Measurements from ENCODE around the gene LHX6. TPM values are rescaled to one million over a fixed set of nuclear protein-coding genes. Genes with fewer than 3 reads are reported as not detected.

LHX6 gene
- total RNA-seq, 1 experiment from 2014 or later: 11.1 TPM

DNA sequence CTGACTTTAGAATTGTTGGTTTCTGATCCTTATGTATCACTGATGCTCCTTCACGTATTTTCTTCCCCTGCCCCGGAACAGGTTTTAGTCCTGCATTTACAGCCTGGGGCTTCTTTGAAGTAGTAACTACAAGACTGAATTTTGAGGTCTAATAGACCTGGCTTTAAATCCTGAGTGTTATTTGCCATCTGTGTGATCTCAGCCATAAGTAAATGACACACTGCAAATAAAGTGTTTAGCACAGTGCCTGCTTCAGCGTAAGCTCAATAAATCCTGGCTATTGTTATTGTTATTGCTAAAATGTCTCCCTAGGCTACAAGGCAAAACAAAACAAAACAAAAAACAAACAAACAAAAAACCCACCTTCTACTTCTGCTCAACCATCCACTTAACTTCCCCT is 15.6 kb upstream of the LHX6 start:
- Histone ChIP-seq H3K27me3 (ENCODE audit: low read length) (no peaks in the 10 kb centered on the region), H3K79me2 (ENCODE audit: low read length) (no peaks in the 10 kb centered on the region), H4K20me1 (ENCODE audit: low read length) (no peaks in the 10 kb centered on the region), H3K4me3 (ENCODE audit: low read length) (no peak overlapping the region), H3K9me3 (ENCODE audit: low read length) (no peaks in the 10 kb centered on the region), H3K9ac (ENCODE audit: low read length) (no peak overlapping the region), H3F3A (ENCODE audit: low read length, unreplicated experiment) (no peaks in the 10 kb centered on the region), H3K9me2 (replicated peaks; ENCODE audit: low read length) (no peaks in the 10 kb centered on the region), H3K27ac (ENCODE audit: low read length) (no peak overlapping the region), H3K4me1 (ENCODE audit: insufficient read depth, low read length) (peaks cover 17% of the 10 kb centered on the region), H3K36me3 (ENCODE audit: low read depth, low read length) (peaks cover 42% of the 10 kb centered on the region), H3K4me2 (ENCODE audit: low read length) (no peak overlapping the region), H2AFZ (ENCODE audit: low read length) (no peak overlapping the region)
- no peak for ATAC-seq
- CTCF ChIA-PET: no interaction called here
- DNase-seq: no peak
- POLR2A ChIA-PET (ENCODE audit: unreplicated experiment): no interaction called here
- TF ChIP-seq, protein P1, sequence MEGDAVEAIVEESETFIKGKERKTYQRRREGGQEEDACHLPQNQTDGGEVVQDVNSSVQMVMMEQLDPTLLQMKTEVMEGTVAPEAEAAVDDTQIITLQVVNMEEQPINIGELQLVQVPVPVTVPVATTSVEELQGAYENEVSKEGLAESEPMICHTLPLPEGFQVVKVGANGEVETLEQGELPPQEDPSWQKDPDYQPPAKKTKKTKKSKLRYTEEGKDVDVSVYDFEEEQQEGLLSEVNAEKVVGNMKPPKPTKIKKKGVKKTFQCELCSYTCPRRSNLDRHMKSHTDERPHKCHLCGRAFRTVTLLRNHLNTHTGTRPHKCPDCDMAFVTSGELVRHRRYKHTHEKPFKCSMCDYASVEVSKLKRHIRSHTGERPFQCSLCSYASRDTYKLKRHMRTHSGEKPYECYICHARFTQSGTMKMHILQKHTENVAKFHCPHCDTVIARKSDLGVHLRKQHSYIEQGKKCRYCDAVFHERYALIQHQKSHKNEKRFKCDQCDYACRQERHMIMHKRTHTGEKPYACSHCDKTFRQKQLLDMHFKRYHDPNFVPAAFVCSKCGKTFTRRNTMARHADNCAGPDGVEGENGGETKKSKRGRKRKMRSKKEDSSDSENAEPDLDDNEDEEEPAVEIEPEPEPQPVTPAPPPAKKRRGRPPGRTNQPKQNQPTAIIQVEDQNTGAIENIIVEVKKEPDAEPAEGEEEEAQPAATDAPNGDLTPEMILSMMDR (conservative IDR thresholded peaks at IDR 0.05; ENCODE audit: low read depth, low read length): no peak
- TF ChIP-seq EZH2 (IDR thresholded peaks at IDR 0.05; ENCODE audit: low read length, unreplicated experiment) (no peak), EZH2phosphoT487 (IDR thresholded peaks at IDR 0.05; ENCODE audit: borderline replicate concordance, low read length) (no peak)
- intact Hi-C loops (cut with micrococcal nuclease): no loop called here
- no TSS peak for BruUV-seq (replicated peaks)

DNA sequence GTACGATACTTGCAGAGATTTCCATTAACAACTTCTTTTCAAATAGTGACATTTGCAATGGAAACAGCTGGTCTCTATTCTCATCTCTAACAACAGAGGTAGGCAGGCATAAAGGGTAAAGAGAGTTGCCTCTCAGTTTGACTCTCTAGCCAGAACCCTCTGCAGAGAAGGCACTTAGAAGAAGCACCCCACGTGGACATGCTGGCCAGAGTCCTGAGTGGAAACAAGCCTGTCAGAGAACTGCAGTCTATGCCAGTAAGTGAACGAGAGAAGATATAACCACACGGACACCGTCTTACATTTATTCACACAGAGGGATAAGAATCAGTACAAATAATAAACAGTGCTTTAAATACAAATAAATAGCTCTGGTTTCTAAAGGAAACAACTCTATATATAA is 11.0 kb upstream of the LHX6 start:
- no peaks in the 10 kb centered on the region for H3K9me2 ChIP-seq (replicated peaks; ENCODE audit: low read length)
- TF ChIP-seq EZH2phosphoT487 (IDR thresholded peaks at IDR 0.05; ENCODE audit: borderline replicate concordance, low read length) (no peak), EZH2 (IDR thresholded peaks at IDR 0.05; ENCODE audit: low read length, unreplicated experiment) (no peak)
- TF ChIP-seq, protein P1 (conservative IDR thresholded peaks at IDR 0.05; ENCODE audit: low read depth, low read length): no peak
- no peaks in the 10 kb centered on the region for H4K20me1 ChIP-seq (ENCODE audit: low read length)
- no peak overlapping the region for H3K9ac ChIP-seq (ENCODE audit: low read length)
- no peak overlapping the region for H2AFZ ChIP-seq (ENCODE audit: low read length)
- H3K36me3 ChIP-seq (ENCODE audit: low read depth, low read length): peaks cover 29% of the 10 kb centered on the region
- H3K27ac ChIP-seq (ENCODE audit: low read length): no peak overlapping the region
- H3K79me2 ChIP-seq (ENCODE audit: low read length): no peaks in the 10 kb centered on the region
- BruUV-seq (replicated peaks): no TSS peak
- intact Hi-C loops (cut with micrococcal nuclease): no loop called here
- ATAC-seq (no peak), DNase-seq (no peak)
- H3K4me2 ChIP-seq (ENCODE audit: low read length): no peak overlapping the region
- no peaks in the 10 kb centered on the region for H3K27me3 ChIP-seq (ENCODE audit: low read length)
- ChIA-PET POLR2A (ENCODE audit: unreplicated experiment) (interaction anchor here (0.6 kb wide), 1 partner anchor 25 kb away, joined by 4 read pairs; the partner anchor contains the start of genes MRRF and RBM18), CTCF (no interaction called here)
- H3K9me3 ChIP-seq (ENCODE audit: low read length): no peaks in the 10 kb centered on the region
- no peaks in the 10 kb centered on the region for H3K4me1 ChIP-seq (ENCODE audit: insufficient read depth, low read length)
- no peak overlapping the region for H3K4me3 ChIP-seq (ENCODE audit: low read length)
- no peaks in the 10 kb centered on the region for H3F3A ChIP-seq (ENCODE audit: low read length, unreplicated experiment)

DNA sequence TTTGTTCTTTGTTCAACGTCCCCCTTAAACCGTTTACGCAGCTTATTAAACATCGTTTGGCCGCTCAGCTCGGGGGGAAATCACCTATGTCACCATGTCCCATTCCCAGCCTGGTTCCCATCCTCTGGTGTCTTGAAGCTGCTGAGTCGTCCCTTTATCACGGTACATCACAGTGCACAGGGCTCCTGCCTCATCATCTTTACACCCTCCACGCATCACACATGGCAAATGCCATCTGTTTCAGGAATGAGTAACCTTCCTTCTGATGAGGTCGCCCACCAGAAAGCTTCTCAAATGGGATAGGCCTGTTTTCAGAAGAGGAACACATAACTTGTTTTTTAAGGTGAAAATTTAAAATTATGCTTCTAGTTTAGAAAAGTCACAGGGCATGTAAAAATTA is 7.9 kb upstream of the LHX6 start:
- POLR2A ChIA-PET (ENCODE audit: unreplicated experiment): no interaction called here
- TF ChIP-seq EZH2 (IDR thresholded peaks at IDR 0.05; ENCODE audit: low read length, unreplicated experiment) (no peak), EZH2phosphoT487 (IDR thresholded peaks at IDR 0.05; ENCODE audit: borderline replicate concordance, low read length) (no peak)
- TF ChIP-seq, protein P1 (conservative IDR thresholded peaks at IDR 0.05; ENCODE audit: low read depth, low read length): no peak
- H3K79me2 ChIP-seq (ENCODE audit: low read length): no peaks in the 10 kb centered on the region
- H3K9me3 ChIP-seq (ENCODE audit: low read length): no peaks in the 10 kb centered on the region
- H3K4me1 ChIP-seq (ENCODE audit: insufficient read depth, low read length): no peaks in the 10 kb centered on the region
- no peak overlapping the region for H2AFZ ChIP-seq (ENCODE audit: low read length)
- H3K4me2 ChIP-seq (ENCODE audit: low read length): no peak overlapping the region
- no peak overlapping the region for H3K27ac ChIP-seq (ENCODE audit: low read length)
- peaks cover 11% of the 10 kb centered on the region for H3K36me3 ChIP-seq (ENCODE audit: low read depth, low read length)
- CTCF ChIA-PET: no interaction called here
- intact Hi-C loops (cut with micrococcal nuclease): no loop called here
- ATAC-seq: no peak
- no peak overlapping the region for H3K4me3 ChIP-seq (ENCODE audit: low read length)
- no peaks in the 10 kb centered on the region for H3K9me2 ChIP-seq (replicated peaks; ENCODE audit: low read length)
- DNase-seq: no peak
- no peaks in the 10 kb centered on the region for H3F3A ChIP-seq (ENCODE audit: low read length, unreplicated experiment)
- no TSS peak for BruUV-seq (replicated peaks)
- H3K9ac ChIP-seq (ENCODE audit: low read length): no peak overlapping the region
- no peaks in the 10 kb centered on the region for H4K20me1 ChIP-seq (ENCODE audit: low read length)
- H3K27me3 ChIP-seq (ENCODE audit: low read length): no peaks in the 10 kb centered on the region
